Mesothelial cell of epicardium (in vitro differentiated cells): ENCODE results near the gene CEACAM3. TPM values are rescaled to one million over a fixed set of nuclear protein-coding genes. Genes with fewer than 3 reads are reported as not detected.

Experiments
- DNase-seq, 2 experiments: peaks; one replicate each; pipeline ENCODE4 v3.0.0; 2021; ENCODE audit warnings: low spot score in 2 of 2; ENCODE audit not compliant: unreplicated experiment in 2 of 2
- H3K27ac Mint-ChIP-seq: 2 replicates; pipeline ENCODE4 v1.8.0; 2021; ENCODE audit warnings: mixed read lengths
- H3K27me3 Mint-ChIP-seq: 2 replicates; pipeline ENCODE4 v1.8.0; 2021; ENCODE audit warnings: low read depth, mixed read lengths
- H3K36me3 Mint-ChIP-seq: 2 replicates; pipeline ENCODE4 v1.8.0; 2021; ENCODE audit warnings: mixed read lengths
- H3K4me1 Mint-ChIP-seq: 2 replicates; pipeline ENCODE4 v1.8.0; 2021; ENCODE audit warnings: mixed read lengths
- H3K4me3 Mint-ChIP-seq: 2 replicates; pipeline ENCODE4 v1.8.0; 2021; ENCODE audit warnings: mild to moderate bottlenecking, moderate library complexity, mixed read lengths
- H3K9me3 Mint-ChIP-seq: 2 replicates; pipeline ENCODE4 v1.8.0; 2021; ENCODE audit warnings: mixed read lengths
- CTCF ChIP-seq: fragments of 200-600 bp; sonication (generic); IDR thresholded peaks from one replicate; pipeline ENCODE4 v1.5.0; 2021; ENCODE audit warnings: antibody characterized with exemption; ENCODE audit not compliant: unreplicated experiment
- total RNA-seq: library from RNA; stranded (reverse); gene quantifications from 3 replicates; pipeline ENCODE4 v1.2.1, GENCODE V29; 2021

Gene CEACAM3
- total RNA-seq, 1 donor from 2014 or later: not detected

GRCh38 chr19:41813911-41814310 is 17.5 kb downstream of the CEACAM3 start:
- Mint-ChIP-seq H3K27ac (no peak overlapping the region), H3K36me3 (no peaks in the 10 kb centered on the region)

GRCh38 chr19:41815301-41815700 is 18.9 kb downstream of the CEACAM3 start:
- no peak for DNase-seq
- no peaks in the 10 kb centered on the region for H3K36me3 Mint-ChIP-seq
- H3K4me1 Mint-ChIP-seq: no peaks in the 10 kb centered on the region
- peaks cover 39% of the 10 kb centered on the region for H3K9me3 Mint-ChIP-seq
- H3K27me3 Mint-ChIP-seq: no peaks in the 10 kb centered on the region
- H3K4me3 Mint-ChIP-seq: no peak overlapping the region
- no peak for TF ChIP-seq CTCF
- no peak overlapping the region for H3K27ac Mint-ChIP-seq

More at GRCh38 chr19:41813911-41814310, 17.5 kb downstream of the CEACAM3 start:
- H3K4me3 Mint-ChIP-seq: no peak overlapping the region
- no peaks in the 10 kb centered on the region for H3K4me1 Mint-ChIP-seq
- no peak for DNase-seq
- TF ChIP-seq CTCF: no peak
- H3K27me3 Mint-ChIP-seq: no peaks in the 10 kb centered on the region
- H3K9me3 Mint-ChIP-seq: peaks cover 38% of the 10 kb centered on the region

GRCh38 chr19:41816761-41817160 is 20.4 kb downstream of the CEACAM3 start:
- no peak overlapping the region for H3K4me3 Mint-ChIP-seq
- no peaks in the 10 kb centered on the region for H3K4me1 Mint-ChIP-seq
- peaks cover 44% of the 10 kb centered on the region for H3K9me3 Mint-ChIP-seq
- H3K27ac Mint-ChIP-seq: no peak overlapping the region
- DNase-seq: no peak
- no peaks in the 10 kb centered on the region for H3K27me3 Mint-ChIP-seq
- peaks cover 3% of the 10 kb centered on the region for H3K36me3 Mint-ChIP-seq
- no peak for TF ChIP-seq CTCF

- DNase-seq: no peak
- H3K4me1 Mint-ChIP-seq: no peaks in the 10 kb centered on the region
- H3K36me3 Mint-ChIP-seq: peaks cover 5% of the 10 kb centered on the region
Measured at GRCh38 chr19:41821003-41821735, 24.8 kb downstream of the CEACAM3 start.

GRCh38 chr19:41837981-41838708 is 41.8 kb downstream of the CEACAM3 start:
- DNase-seq: no peak
- H3K9me3 Mint-ChIP-seq: peaks cover 6% of the 10 kb centered on the region
- no peaks in the 10 kb centered on the region for H3K36me3 Mint-ChIP-seq
- no peaks in the 10 kb centered on the region for H3K4me1 Mint-ChIP-seq
- no peak for TF ChIP-seq CTCF
- H3K27me3 Mint-ChIP-seq: peaks cover 20% of the 10 kb centered on the region
- H3K27ac Mint-ChIP-seq: no peak overlapping the region
- H3K4me3 Mint-ChIP-seq: no peak overlapping the region

More at GRCh38 chr19:41821003-41821735, 24.8 kb downstream of the CEACAM3 start:
- TF ChIP-seq CTCF: no peak
- H3K9me3 Mint-ChIP-seq: peaks cover 35% of the 10 kb centered on the region
- H3K4me3 Mint-ChIP-seq: no peak overlapping the region
- H3K27ac Mint-ChIP-seq: no peak overlapping the region
- no peaks in the 10 kb centered on the region for H3K27me3 Mint-ChIP-seq
